ENCODE measurements around the gene ZNF408.

DNA sequence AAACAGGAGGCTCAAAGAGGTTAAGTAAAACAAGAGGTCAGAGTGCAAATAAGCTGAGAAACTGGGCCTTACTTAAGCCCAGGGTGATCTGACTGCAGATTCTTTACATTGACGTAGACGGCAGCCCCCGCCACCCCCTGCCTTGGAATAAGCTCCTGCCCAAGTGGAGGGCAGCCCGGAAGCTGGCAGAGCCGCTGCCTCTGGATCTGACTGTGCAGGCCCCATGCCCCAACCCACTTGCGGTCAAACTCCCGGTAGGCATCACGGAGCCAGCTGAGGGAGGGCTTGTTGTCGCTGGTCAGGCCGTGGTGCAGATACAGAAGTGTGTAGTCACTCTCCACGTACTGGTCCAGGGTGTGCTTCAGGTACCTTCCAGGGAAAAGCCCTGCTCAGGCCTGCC lies 19.0 kb upstream of the ZNF408 start:
- TF ChIP-seq, protein P1, sequence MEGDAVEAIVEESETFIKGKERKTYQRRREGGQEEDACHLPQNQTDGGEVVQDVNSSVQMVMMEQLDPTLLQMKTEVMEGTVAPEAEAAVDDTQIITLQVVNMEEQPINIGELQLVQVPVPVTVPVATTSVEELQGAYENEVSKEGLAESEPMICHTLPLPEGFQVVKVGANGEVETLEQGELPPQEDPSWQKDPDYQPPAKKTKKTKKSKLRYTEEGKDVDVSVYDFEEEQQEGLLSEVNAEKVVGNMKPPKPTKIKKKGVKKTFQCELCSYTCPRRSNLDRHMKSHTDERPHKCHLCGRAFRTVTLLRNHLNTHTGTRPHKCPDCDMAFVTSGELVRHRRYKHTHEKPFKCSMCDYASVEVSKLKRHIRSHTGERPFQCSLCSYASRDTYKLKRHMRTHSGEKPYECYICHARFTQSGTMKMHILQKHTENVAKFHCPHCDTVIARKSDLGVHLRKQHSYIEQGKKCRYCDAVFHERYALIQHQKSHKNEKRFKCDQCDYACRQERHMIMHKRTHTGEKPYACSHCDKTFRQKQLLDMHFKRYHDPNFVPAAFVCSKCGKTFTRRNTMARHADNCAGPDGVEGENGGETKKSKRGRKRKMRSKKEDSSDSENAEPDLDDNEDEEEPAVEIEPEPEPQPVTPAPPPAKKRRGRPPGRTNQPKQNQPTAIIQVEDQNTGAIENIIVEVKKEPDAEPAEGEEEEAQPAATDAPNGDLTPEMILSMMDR (IDR thresholded peaks at IDR 0.05; ENCODE audit: poor library complexity, severe bottlenecking) = no peak
- TF ChIP-seq POLR2AphosphoS5 (IDR thresholded peaks at IDR 0.05) = no peak
- TF ChIP-seq, protein P2, sequence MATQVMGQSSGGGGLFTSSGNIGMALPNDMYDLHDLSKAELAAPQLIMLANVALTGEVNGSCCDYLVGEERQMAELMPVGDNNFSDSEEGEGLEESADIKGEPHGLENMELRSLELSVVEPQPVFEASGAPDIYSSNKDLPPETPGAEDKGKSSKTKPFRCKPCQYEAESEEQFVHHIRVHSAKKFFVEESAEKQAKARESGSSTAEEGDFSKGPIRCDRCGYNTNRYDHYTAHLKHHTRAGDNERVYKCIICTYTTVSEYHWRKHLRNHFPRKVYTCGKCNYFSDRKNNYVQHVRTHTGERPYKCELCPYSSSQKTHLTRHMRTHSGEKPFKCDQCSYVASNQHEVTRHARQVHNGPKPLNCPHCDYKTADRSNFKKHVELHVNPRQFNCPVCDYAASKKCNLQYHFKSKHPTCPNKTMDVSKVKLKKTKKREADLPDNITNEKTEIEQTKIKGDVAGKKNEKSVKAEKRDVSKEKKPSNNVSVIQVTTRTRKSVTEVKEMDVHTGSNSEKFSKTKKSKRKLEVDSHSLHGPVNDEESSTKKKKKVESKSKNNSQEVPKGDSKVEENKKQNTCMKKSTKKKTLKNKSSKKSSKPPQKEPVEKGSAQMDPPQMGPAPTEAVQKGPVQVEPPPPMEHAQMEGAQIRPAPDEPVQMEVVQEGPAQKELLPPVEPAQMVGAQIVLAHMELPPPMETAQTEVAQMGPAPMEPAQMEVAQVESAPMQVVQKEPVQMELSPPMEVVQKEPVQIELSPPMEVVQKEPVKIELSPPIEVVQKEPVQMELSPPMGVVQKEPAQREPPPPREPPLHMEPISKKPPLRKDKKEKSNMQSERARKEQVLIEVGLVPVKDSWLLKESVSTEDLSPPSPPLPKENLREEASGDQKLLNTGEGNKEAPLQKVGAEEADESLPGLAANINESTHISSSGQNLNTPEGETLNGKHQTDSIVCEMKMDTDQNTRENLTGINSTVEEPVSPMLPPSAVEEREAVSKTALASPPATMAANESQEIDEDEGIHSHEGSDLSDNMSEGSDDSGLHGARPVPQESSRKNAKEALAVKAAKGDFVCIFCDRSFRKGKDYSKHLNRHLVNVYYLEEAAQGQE (IDR thresholded peaks at IDR 0.05; ENCODE audit: borderline replicate concordance) = no peak
- TF ChIP-seq EP300 (conservative IDR thresholded peaks at IDR 0.05; ENCODE audit: poor library complexity, severe bottlenecking) = no peak
- no peak for TF ChIP-seq EZH2 (IDR thresholded peaks at IDR 0.05; ENCODE audit: borderline replicate concordance, insufficient read depth, low read length, poor library complexity, severe bottlenecking)
- TF ChIP-seq MXI1 (conservative IDR thresholded peaks at IDR 0.05; ENCODE audit: poor library complexity, severe bottlenecking) = no peak
